Fibroblast of pulmonary artery (primary cell): ENCODE data around the gene SLCO3A1.

ENCODE experiments used
- DNase-seq: peaks from one replicate; pipeline ENCODE4 v3.0.0-alpha.2; 2010; ENCODE audit warnings: low read depth
- H3K4me3 ChIP-seq: replicated peaks from 2 replicates; pipeline ENCODE4 v1.5.1; 2011; ENCODE audit warnings: low read depth, mild to moderate bottlenecking, control low read depth, low read length, moderate library complexity
- CTCF ChIP-seq: IDR thresholded peaks from 2 replicates; pipeline ENCODE4 v1.5.1; 2011; ENCODE audit warnings: mild to moderate bottlenecking, control low read depth, low read length, inconsistent platforms; ENCODE audit errors: missing control alignments

SLCO3A1 gene

GRCh38 chr15:92120094-92120795, 266.7 kb downstream of the SLCO3A1 start:
- no peak for DNase-seq
- no peak overlapping the region for H3K4me3 ChIP-seq
- TF ChIP-seq CTCF: no peak

- H3K4me3 ChIP-seq: no peak overlapping the region
- no peak for TF ChIP-seq CTCF
- no peak for DNase-seq
These were observed 267.5 kb downstream of the SLCO3A1 start for GRCh38 chr15:92121047-92121446.

GRCh38 chr15:92122259-92122658, 268.8 kb downstream of the SLCO3A1 start:
- TF ChIP-seq CTCF: no peak
- no peak overlapping the region for H3K4me3 ChIP-seq
- DNase-seq: no peak

- no peak for DNase-seq
- TF ChIP-seq CTCF: no peak
- H3K4me3 ChIP-seq: no peak overlapping the region
These were observed 270.6 kb downstream of the SLCO3A1 start for GRCh38 chr15:92123962-92124656.

- no peak for TF ChIP-seq CTCF
- no peak for DNase-seq
- H3K4me3 ChIP-seq: no peak overlapping the region
These were observed 271.1 kb downstream of the SLCO3A1 start for GRCh38 chr15:92124657-92125010.

- DNase-seq: no peak
- no peak for TF ChIP-seq CTCF
- H3K4me3 ChIP-seq: no peak overlapping the region
These were observed 275.3 kb downstream of the SLCO3A1 start for GRCh38 chr15:92128788-92129187.

- DNase-seq: no peak
- no peak for TF ChIP-seq CTCF
- no peak overlapping the region for H3K4me3 ChIP-seq
These were observed 276.7 kb downstream of the SLCO3A1 start for GRCh38 chr15:92130244-92130643.
